Measurements from ENCODE around the gene CNTN1. TPM values are rescaled to one million over a fixed set of nuclear protein-coding genes. Genes with fewer than 3 reads are reported as not detected.

Gene CNTN1
- total and polyA plus RNA-seq, 9 donors: 21.8 to 123 (median 44.1) TPM

DNA sequence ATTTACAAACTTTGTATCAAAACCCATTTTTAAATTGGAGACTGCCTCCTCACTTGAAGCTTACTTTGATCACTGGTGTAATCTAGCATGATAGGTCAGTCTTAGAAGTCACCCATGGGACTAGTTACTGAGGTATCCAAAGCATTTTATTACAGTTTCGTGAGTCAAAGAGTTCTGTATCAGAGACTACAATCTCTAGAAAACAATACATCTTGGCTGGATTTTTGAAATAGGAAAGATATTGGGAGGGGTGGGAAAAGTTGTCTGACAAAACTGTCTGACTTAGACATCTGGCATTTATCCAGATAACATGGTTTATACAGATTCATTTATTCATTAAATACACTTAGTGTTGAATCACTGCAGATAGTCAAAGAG, 322.4 kb downstream of the CNTN1 start:
- Histone ChIP-seq H3K9me3 (peaks cover 0 to 5% of the 10 kb centered on the region in 2 donors), H3K36me3 (no peaks in the 10 kb centered on the region), H3K4me3 (no peak overlapping the region), H3K27me3 (no peaks in the 10 kb centered on the region), H3K27ac (no peak overlapping the region), H3K4me1 (ENCODE audit: insufficient read depth) (no peaks in the 10 kb centered on the region)
- DNase-seq: no peak
- WGBS, 3 donors: 59 to 77% (median 76%) methylated on average over 1 of the region's 1 CpG
- TF ChIP-seq EP300 (IDR thresholded peaks at IDR 0.05) (no peak), CTCF (IDR thresholded peaks at IDR 0.05) (no peak), POLR2A (IDR thresholded peaks at IDR 0.05) (no peak)
- intact Hi-C loops (cut with DNase I): no loop called here

GRCh38 chr12:41018010-41018409, 325.8 kb downstream of the CNTN1 start:
- no peak for DNase-seq
- H3K27me3 ChIP-seq: no peaks in the 10 kb centered on the region
- H3K4me3 ChIP-seq: no peak overlapping the region
- H3K36me3 ChIP-seq: no peaks in the 10 kb centered on the region
- H3K27ac ChIP-seq: no peak overlapping the region
- H3K4me1 ChIP-seq (ENCODE audit: insufficient read depth): no peaks in the 10 kb centered on the region
- TF ChIP-seq CTCF (IDR thresholded peaks at IDR 0.05) (no peak), POLR2A (IDR thresholded peaks at IDR 0.05) (no peak), EP300 (IDR thresholded peaks at IDR 0.05) (no peak)
- intact Hi-C loops (cut with DNase I): no loop called here
- H3K9me3 ChIP-seq: no peaks in the 10 kb centered on the region
- 97 to 99% (median 97%) methylated on average over 5 of the region's 5 CpGs for WGBS, 3 donors

DNA sequence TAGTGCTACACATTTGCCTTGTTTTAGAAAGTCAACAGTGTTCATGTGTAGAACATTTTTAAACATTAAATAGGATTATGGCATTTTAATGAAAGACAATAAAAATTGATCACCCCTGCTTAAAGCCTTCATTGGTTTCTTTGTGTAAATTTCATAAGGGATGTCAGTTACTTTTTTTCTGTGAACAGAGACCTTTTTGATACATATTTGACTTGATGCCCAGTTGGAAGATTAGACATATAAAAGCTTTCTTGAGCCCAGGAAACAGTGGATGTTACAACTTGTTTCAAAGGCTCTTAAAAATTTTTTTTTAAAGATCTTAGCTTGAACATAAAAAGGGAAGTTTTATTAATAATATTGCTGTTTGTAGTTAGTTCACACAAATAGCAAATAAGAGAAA, 327.2 kb downstream of the CNTN1 start:
- Histone ChIP-seq H3K4me3 (no peak overlapping the region), H3K36me3 (no peaks in the 10 kb centered on the region), H3K27ac (no peak overlapping the region), H3K4me1 (ENCODE audit: insufficient read depth) (no peaks in the 10 kb centered on the region), H3K27me3 (no peaks in the 10 kb centered on the region), H3K9me3 (no peaks in the 10 kb centered on the region)
- intact Hi-C loops (cut with DNase I): no loop called here
- DNase-seq: no peak
- TF ChIP-seq CTCF (IDR thresholded peaks at IDR 0.05) (no peak), POLR2A (IDR thresholded peaks at IDR 0.05) (no peak), EP300 (IDR thresholded peaks at IDR 0.05) (no peak)

GRCh38 chr12:41023836-41024235, 331.6 kb downstream of the CNTN1 start:
- WGBS, 3 donors: 46 to 55% (median 49%) methylated on average over 1 of the region's 1 CpG
- Histone ChIP-seq H3K4me1 (ENCODE audit: insufficient read depth) (no peaks in the 10 kb centered on the region), H3K4me3 (no peak overlapping the region), H3K27ac (no peak overlapping the region), H3K36me3 (no peaks in the 10 kb centered on the region), H3K27me3 (no peaks in the 10 kb centered on the region), H3K9me3 (no peaks in the 10 kb centered on the region)
- intact Hi-C loops (cut with DNase I): no loop called here
- TF ChIP-seq CTCF (IDR thresholded peaks at IDR 0.05) (no peak), EP300 (IDR thresholded peaks at IDR 0.05) (no peak), POLR2A (IDR thresholded peaks at IDR 0.05) (no peak)
- DNase-seq: no peak

- Histone ChIP-seq H3K9me3 (no peaks in the 10 kb centered on the region), H3K27ac (no peak overlapping the region), H3K4me3 (no peak overlapping the region), H3K36me3 (no peaks in the 10 kb centered on the region), H3K27me3 (no peaks in the 10 kb centered on the region), H3K4me1 (ENCODE audit: insufficient read depth) (no peaks in the 10 kb centered on the region)
- no peak for DNase-seq
- TF ChIP-seq POLR2A (IDR thresholded peaks at IDR 0.05): no peak
- TF ChIP-seq EP300 (IDR thresholded peaks at IDR 0.05): no peak
- no peak for TF ChIP-seq CTCF (IDR thresholded peaks at IDR 0.05)
- WGBS, 3 donors: 96 to 98% (median 98%) methylated on average over 1 of the region's 1 CpG
- intact Hi-C loops (cut with DNase I): no loop called here
Observed at GRCh38 chr12:41026151-41026550, 333.9 kb downstream of the CNTN1 start.

All from ovary (tissue), 9 donors.